ENCODE data around the gene IGLL1. TPM values are rescaled to one million over a fixed set of nuclear protein-coding genes. Genes with fewer than 3 reads are reported as not detected.
"Not testable (repeated sequence)": the region's sequence is repeated elsewhere in the genome, so short reads cannot be mapped to it uniquely, and the experiment has no call there.

Gene IGLL1
- total and polyA plus RNA-seq, 2 experiments from 2014 or later, result not detected

DNA sequence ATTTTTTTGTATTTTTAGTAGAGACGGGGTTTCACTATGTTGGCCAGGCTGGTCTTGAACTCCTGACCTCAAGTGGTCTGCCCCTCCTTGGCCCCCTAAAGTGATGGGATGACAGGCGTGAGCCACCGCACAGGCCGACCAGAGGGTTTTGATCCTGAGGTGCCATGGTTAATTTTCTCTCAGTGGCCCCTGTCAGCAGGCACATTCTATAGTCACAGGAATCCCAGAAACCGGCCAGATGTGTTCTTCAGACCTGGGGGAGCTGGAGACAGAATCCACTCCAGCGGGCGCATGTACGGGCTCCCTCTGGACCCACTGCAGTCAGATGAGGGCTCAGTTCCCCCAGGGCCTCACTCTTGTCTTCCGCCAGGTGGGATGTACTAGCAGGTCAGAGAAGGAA is 17.0 kb downstream of the IGLL1 start:
- no peaks in the 10 kb centered on the region for H3K79me2 ChIP-seq (ENCODE audit: insufficient read depth)
- H3K4me2 ChIP-seq (ENCODE audit: unreplicated experiment), result no peak overlapping the region
- in situ Hi-C loops (cut with MboI), result no loop called here
- no peak overlapping the region for H3K9ac ChIP-seq
- no peak overlapping the region for H3K4me3 ChIP-seq
- WGBS, 2 experiments (ENCODE audit: low coverage in 1 of 2, low lambda C conversion rate in 2 of 2, missing lambda C conversion rate in 2 of 2), result 68 to 76% methylated on average over 9 of the region's 9 CpGs
- peaks cover 42% of the 10 kb centered on the region for H3K27me3 ChIP-seq (replicated peaks; ENCODE audit: insufficient read depth)
- no peaks in the 10 kb centered on the region for H3K4me1 ChIP-seq (ENCODE audit: insufficient read depth)
- no peaks in the 10 kb centered on the region for H3K9me2 ChIP-seq (ENCODE audit: insufficient read depth)
- TF ChIP-seq EZH2 (IDR thresholded peaks at IDR 0.05; ENCODE audit: insufficient read depth, poor library complexity, severe bottlenecking) (no peak), EZH2phosphoT487 (IDR thresholded peaks at IDR 0.05; ENCODE audit: insufficient read depth, low read depth) (no peak)
- H3K27ac ChIP-seq, result no peak overlapping the region
- no peak overlapping the region for H2AFZ ChIP-seq
- no peaks in the 10 kb centered on the region for H4K20me1 ChIP-seq (ENCODE audit: insufficient read depth)
- no peak for DNase-seq
- no peaks in the 10 kb centered on the region for H3F3A ChIP-seq (ENCODE audit: insufficient read depth)
- H3K36me3 ChIP-seq (ENCODE audit: low read depth), result no peaks in the 10 kb centered on the region
- H3K9me3 ChIP-seq (ENCODE audit: low read depth), result no peaks in the 10 kb centered on the region

DNA sequence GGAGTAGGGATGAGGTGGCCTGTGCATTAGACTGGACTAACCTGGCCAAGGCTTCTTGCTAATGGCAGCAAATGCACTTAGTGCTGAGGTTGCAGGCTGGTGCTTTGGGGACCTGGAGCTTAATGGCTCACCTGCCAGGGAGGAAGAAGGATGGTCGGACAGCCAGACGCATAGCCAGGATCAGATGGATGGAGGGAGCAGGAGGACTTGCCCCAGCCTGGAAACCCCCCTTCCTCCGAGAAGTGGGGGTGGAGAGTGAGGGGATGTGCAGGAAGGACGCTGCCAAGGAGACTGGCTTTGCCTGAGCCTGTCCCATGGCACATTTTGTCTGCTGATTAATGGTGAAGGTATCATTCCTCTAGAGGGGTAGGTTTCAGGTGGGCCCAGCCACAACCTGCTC is 17.9 kb downstream of the IGLL1 start:
- in situ Hi-C loops (cut with MboI), result no loop called here
- H3K9me2 ChIP-seq (ENCODE audit: insufficient read depth), result no peaks in the 10 kb centered on the region
- DNase-seq, result no peak
- H3K27me3 ChIP-seq (replicated peaks; ENCODE audit: insufficient read depth), result peaks cover 38% of the 10 kb centered on the region
- H3K79me2 ChIP-seq (ENCODE audit: insufficient read depth), result no peaks in the 10 kb centered on the region
- no peaks in the 10 kb centered on the region for H3K36me3 ChIP-seq (ENCODE audit: low read depth)
- no peaks in the 10 kb centered on the region for H3K9me3 ChIP-seq (ENCODE audit: low read depth)
- H3K9ac ChIP-seq, result no peak overlapping the region
- no peak overlapping the region for H3K4me3 ChIP-seq
- H3K27ac ChIP-seq, result no peak overlapping the region
- no peaks in the 10 kb centered on the region for H3K4me1 ChIP-seq (ENCODE audit: insufficient read depth)
- no peak overlapping the region for H3K4me2 ChIP-seq (ENCODE audit: unreplicated experiment)
- no peaks in the 10 kb centered on the region for H4K20me1 ChIP-seq (ENCODE audit: insufficient read depth)
- 57 to 65% methylated on average over 4 of the region's 4 CpGs for WGBS, 2 experiments (ENCODE audit: low coverage in 1 of 2, low lambda C conversion rate in 2 of 2, missing lambda C conversion rate in 2 of 2)
- TF ChIP-seq EZH2 (IDR thresholded peaks at IDR 0.05; ENCODE audit: insufficient read depth, poor library complexity, severe bottlenecking) (no peak), EZH2phosphoT487 (IDR thresholded peaks at IDR 0.05; ENCODE audit: insufficient read depth, low read depth) (no peak)
- no peaks in the 10 kb centered on the region for H3F3A ChIP-seq (ENCODE audit: insufficient read depth)
- no peak overlapping the region for H2AFZ ChIP-seq

DNA sequence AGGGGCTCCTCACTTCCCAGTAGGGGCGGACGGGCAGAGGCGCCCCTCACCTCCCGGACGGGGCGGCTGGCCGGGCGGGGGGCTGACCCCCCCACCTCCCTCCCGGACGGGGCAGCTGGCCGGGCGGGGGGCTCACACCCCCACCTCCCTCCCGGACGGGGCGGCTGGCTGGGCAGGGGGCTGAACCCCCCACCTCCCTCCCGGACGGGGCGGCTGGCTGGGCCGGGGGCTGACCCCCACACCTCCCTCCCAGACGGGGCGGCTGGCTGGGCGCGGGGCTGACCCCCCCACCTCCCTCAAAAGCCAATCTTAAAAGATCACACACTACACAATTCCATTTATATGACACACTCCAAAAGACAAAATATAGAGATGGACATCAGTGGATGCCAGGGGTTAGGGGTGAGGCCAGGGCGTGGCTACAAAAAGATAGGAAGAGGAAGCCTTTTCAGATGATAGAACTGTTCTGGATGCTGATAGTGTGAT is 19.0 kb downstream of the IGLL1 start:
- in situ Hi-C loops (cut with MboI); H4K20me1 ChIP-seq (ENCODE audit: insufficient read depth): not testable (repeated sequence)
- WGBS, 2 experiments (ENCODE audit: low coverage in 1 of 2, low lambda C conversion rate in 2 of 2, missing lambda C conversion rate in 2 of 2), result 65 to 76% methylated on average over 2 to 17 of the region's 24 CpGs

DNA sequence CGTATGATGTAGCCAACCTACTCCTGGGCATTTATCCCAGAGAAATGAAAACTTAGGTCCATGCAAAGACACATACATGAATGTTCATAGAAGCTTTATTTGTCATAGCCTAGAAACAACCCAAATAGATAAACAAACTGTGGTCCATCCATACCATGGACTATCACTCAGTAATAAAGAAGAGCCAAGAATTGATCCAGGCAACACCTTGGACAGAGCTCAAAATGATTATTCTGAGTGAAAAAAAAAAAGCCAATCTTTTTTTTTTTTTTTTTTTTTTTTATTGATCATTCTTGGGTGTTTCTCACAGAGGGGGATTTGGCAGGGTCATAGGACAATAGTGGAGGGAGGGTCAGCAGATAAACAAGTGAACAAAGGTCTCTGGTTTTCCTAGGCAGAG is 19.9 kb downstream of the IGLL1 start:
- H3K27ac ChIP-seq; H3K9ac ChIP-seq; H3K36me3 ChIP-seq (ENCODE audit: low read depth); H3K4me1 ChIP-seq (ENCODE audit: insufficient read depth); H4K20me1 ChIP-seq (ENCODE audit: insufficient read depth); in situ Hi-C loops (cut with MboI); H3K4me2 ChIP-seq (ENCODE audit: unreplicated experiment); H3K4me3 ChIP-seq; H3K79me2 ChIP-seq (ENCODE audit: insufficient read depth); H3K9me2 ChIP-seq (ENCODE audit: insufficient read depth); H3K9me3 ChIP-seq (ENCODE audit: low read depth); H2AFZ ChIP-seq; DNase-seq; H3F3A ChIP-seq (ENCODE audit: insufficient read depth): not testable (repeated sequence)
- H3K27me3 ChIP-seq (replicated peaks; ENCODE audit: insufficient read depth), result peaks cover 23% of the 10 kb centered on the region; the same call in 1 of the 2 replicates
- WGBS, 2 experiments (ENCODE audit: low coverage in 1 of 2, low lambda C conversion rate in 2 of 2, missing lambda C conversion rate in 2 of 2), result 0 to 4% methylated on average over 1 of the region's 1 CpG

More for the DNA sequence above, 19.0 kb downstream of the IGLL1 start:
- not testable (repeated sequence) for H3K9ac ChIP-seq; DNase-seq; H3K4me1 ChIP-seq (ENCODE audit: insufficient read depth); H3K9me3 ChIP-seq (ENCODE audit: low read depth); H2AFZ ChIP-seq; H3F3A ChIP-seq (ENCODE audit: insufficient read depth); H3K79me2 ChIP-seq (ENCODE audit: insufficient read depth); H3K9me2 ChIP-seq (ENCODE audit: insufficient read depth); H3K27ac ChIP-seq; H3K4me3 ChIP-seq; H3K4me2 ChIP-seq (ENCODE audit: unreplicated experiment); H3K36me3 ChIP-seq (ENCODE audit: low read depth)
- peaks cover 32% of the 10 kb centered on the region for H3K27me3 ChIP-seq (replicated peaks; ENCODE audit: insufficient read depth)

DNA sequence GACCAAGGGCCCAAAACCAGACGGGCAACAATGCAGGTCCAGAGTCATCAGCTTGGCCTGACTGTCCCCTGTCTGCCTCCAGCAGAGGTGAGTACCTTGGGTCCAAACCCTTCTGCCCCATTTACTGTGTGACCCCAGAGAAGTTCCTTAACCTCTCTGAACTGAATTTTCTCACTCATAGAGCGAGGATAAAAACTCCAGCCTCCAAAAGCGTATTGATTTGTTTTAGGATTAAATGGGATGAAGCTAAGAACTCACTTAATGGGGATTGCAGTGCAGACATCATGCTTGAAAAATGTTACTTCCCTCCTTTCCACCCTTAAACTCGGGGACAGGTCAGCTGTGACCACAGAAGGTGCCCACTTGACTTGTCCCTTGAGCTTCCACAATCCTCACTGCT is 22.6 kb downstream of the IGLL1 start:
- H3K4me1 ChIP-seq (ENCODE audit: insufficient read depth), result no peaks in the 10 kb centered on the region
- H3K4me2 ChIP-seq (ENCODE audit: unreplicated experiment), result no peak overlapping the region
- 43 to 56% methylated on average over 4 of the region's 4 CpGs for WGBS, 2 experiments (ENCODE audit: low coverage in 1 of 2, low lambda C conversion rate in 2 of 2, missing lambda C conversion rate in 2 of 2)
- TF ChIP-seq EZH2phosphoT487 (IDR thresholded peaks at IDR 0.05; ENCODE audit: insufficient read depth, low read depth) (no peak), EZH2 (IDR thresholded peaks at IDR 0.05; ENCODE audit: insufficient read depth, poor library complexity, severe bottlenecking) (no peak)
- no peak overlapping the region for H3K4me3 ChIP-seq
- DNase-seq, result no peak
- in situ Hi-C loops (cut with MboI), result no loop called here
- no peaks in the 10 kb centered on the region for H3F3A ChIP-seq (ENCODE audit: insufficient read depth)
- H2AFZ ChIP-seq, result no peak overlapping the region
- H3K36me3 ChIP-seq (ENCODE audit: low read depth), result no peaks in the 10 kb centered on the region
- H3K27ac ChIP-seq, result no peak overlapping the region
- peaks cover 11% of the 10 kb centered on the region; the same call in 1 of the 2 replicates for H3K27me3 ChIP-seq (replicated peaks; ENCODE audit: insufficient read depth)
- H3K9me2 ChIP-seq (ENCODE audit: insufficient read depth), result no peaks in the 10 kb centered on the region
- no peaks in the 10 kb centered on the region for H3K79me2 ChIP-seq (ENCODE audit: insufficient read depth)
- no peaks in the 10 kb centered on the region for H3K9me3 ChIP-seq (ENCODE audit: low read depth)
- no peak overlapping the region for H3K9ac ChIP-seq
- no peaks in the 10 kb centered on the region for H4K20me1 ChIP-seq (ENCODE audit: insufficient read depth)

All from GM23248 (cell line).